GM18519 (cell line): Measurements from ENCODE around the gene TENM3.

Source experiments
- ATAC-seq: cut with Tn5 transposase; IDR thresholded peaks from one replicate; pipeline ENCODE4 v1.9.1; 2021; ENCODE audit warnings: mild to moderate bottlenecking, moderate library complexity; ENCODE audit not compliant: unreplicated experiment, low FRiP score

Gene TENM3

GRCh38 chr4:182846036-182846435 lies 602.8 kb downstream of the TENM3 start:
- ATAC-seq, result no peak

GRCh38 chr4:182847576-182848450 lies 604.6 kb downstream of the TENM3 start:
- no peak for ATAC-seq

- ATAC-seq, result no peak
These were observed 605.5 kb downstream of the TENM3 start for GRCh38 chr4:182848685-182849084.
